ENCODE measurements around the gene H1-8. TPM values are rescaled to one million over a fixed set of nuclear protein-coding genes. Genes with fewer than 3 reads are reported as not detected.

H1-8 gene
- total and polyA plus RNA-seq, 9 of the 15 experiments (the other 6 are each of a cell fraction or from before 2014, with no cell fraction given): not detected

DNA sequence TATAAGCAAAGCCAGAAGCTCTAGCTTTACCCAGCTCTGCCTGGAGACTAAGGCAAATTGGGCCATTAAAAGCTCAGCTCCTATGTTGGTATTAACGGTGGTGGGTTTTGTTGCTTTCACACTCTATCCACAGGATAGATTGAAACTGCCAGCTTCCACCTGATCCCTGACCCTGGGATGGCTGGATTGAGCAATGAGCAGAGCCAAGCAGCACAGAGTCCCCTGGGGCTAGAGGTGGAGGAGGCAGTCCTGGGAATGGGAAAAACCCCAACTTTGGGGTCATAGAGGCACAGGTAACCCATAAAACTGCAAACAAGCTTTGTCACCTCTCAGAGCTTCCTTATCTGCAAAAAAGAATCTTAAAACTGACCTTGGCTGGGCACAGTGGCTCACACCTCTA is 7.9 kb upstream of the H1-8 start:
- H3K27ac ChIP-seq (ENCODE audit: extremely low read depth, low read depth, low read length): no peak overlapping the region
- no peak overlapping the region for H2AFZ ChIP-seq (ENCODE audit: low read depth, low read length)
- H3K9me1 ChIP-seq (ENCODE audit: control insufficient read depth, insufficient read depth, low read length): no peaks in the 10 kb centered on the region
- ChIA-PET POLR2A (interaction anchor here (0.9 kb wide), 1 partner anchor 9 kb away, joined by 3 read pairs; no protein-coding TSS in a partner anchor), CTCF (ENCODE audit: low intra/inter-chr PET ratio) (no interaction called here)
- ATAC-seq (no peak), DNase-seq (ENCODE audit: extremely low read depth in 1 of 4, low spot score in 3 of 4) (no peak), FAIRE-seq (no peak)
- H3K4me3 ChIP-seq: no peak overlapping the region
- H3K4me2 ChIP-seq (ENCODE audit: insufficient read depth, low read length): no peak overlapping the region
- H3K36me3 ChIP-seq (ENCODE audit: control insufficient read depth, insufficient read depth, low read length): no peaks in the 10 kb centered on the region
- no TSS peak for BruUV-seq (replicated peaks)
- WGBS (ENCODE audit: insufficient coverage, low coverage, missing lambda C conversion rate): no CpG with 5 or more reads among the region's 1 CpG
- in situ Hi-C loops (cut with MboI): no loop called here
- H3K79me2 ChIP-seq (ENCODE audit: control insufficient read depth, insufficient read depth, low read length): no peaks in the 10 kb centered on the region
- intact Hi-C loops (cut with micrococcal nuclease): no loop called here
- H3K9me3 ChIP-seq (replicated peaks; ENCODE audit: control insufficient read depth, insufficient read depth, low read depth, low read length): no peaks in the 10 kb centered on the region
- H3K4me1 ChIP-seq (replicated peaks in 1 of 2; ENCODE audit: control insufficient read depth in 2 of 2, insufficient read depth in 2 of 2, low read length in 2 of 2): peaks cover 0 to 7% of the 10 kb centered on the region in 2 experiments; a peak in 3 of 5 replicates
- H3K9ac ChIP-seq (ENCODE audit: insufficient read depth in 1 of 2, low read depth in 2 of 2, low read length in 2 of 2): no peak overlapping the region
- H3K27me3 ChIP-seq (ENCODE audit: control insufficient read depth in 2 of 2, insufficient read depth in 2 of 2, low read length in 2 of 2): peaks cover 4 to 22% of the 10 kb centered on the region in 2 experiments; a peak in 2 of 5 replicates
- H4K20me1 ChIP-seq (replicated peaks; ENCODE audit: control insufficient read depth, insufficient read depth, low read length): no peaks in the 10 kb centered on the region
- no peak for TF ChIP-seq CBFA2T3 (IDR thresholded peaks at IDR 0.05)
- TF ChIP-seq PCBP2 (IDR thresholded peaks at IDR 0.05; ENCODE audit: low read depth, low read length, poor library complexity, severe bottlenecking): no peak
- no peak for TF ChIP-seq ETV6 (IDR thresholded peaks at IDR 0.05; ENCODE audit: borderline replicate concordance in 1 of 2, low read depth in 2 of 2, low read length in 1 of 2)
- no peak for TF ChIP-seq ETV6 (CRISPR knock-in tag; IDR thresholded peaks at IDR 0.05; ENCODE audit: borderline replicate concordance)
- no peak for TF ChIP-seq TAF7 (tag; IDR thresholded peaks at IDR 0.05)
- TF ChIP-seq, protein P1, sequence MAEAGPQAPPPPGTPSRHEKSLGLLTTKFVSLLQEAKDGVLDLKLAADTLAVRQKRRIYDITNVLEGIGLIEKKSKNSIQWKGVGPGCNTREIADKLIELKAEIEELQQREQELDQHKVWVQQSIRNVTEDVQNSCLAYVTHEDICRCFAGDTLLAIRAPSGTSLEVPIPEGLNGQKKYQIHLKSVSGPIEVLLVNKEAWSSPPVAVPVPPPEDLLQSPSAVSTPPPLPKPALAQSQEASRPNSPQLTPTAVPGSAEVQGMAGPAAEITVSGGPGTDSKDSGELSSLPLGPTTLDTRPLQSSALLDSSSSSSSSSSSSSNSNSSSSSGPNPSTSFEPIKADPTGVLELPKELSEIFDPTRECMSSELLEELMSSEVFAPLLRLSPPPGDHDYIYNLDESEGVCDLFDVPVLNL (CRISPR knock-in tag; IDR thresholded peaks at IDR 0.05; ENCODE audit: low read depth): no peak
- TF ChIP-seq, protein P2, sequence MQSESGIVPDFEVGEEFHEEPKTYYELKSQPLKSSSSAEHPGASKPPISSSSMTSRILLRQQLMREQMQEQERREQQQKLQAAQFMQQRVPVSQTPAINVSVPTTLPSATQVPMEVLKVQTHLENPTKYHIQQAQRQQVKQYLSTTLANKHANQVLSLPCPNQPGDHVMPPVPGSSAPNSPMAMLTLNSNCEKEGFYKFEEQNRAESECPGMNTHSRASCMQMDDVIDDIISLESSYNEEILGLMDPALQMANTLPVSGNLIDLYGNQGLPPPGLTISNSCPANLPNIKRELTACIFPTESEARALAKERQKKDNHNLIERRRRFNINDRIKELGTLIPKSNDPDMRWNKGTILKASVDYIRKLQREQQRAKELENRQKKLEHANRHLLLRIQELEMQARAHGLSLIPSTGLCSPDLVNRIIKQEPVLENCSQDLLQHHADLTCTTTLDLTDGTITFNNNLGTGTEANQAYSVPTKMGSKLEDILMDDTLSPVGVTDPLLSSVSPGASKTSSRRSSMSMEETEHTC (IDR thresholded peaks at IDR 0.05): no peak
- no peak for TF ChIP-seq RNF2 (IDR thresholded peaks at IDR 0.05)
- TF ChIP-seq ZNF561 (CRISPR knock-in tag; conservative IDR thresholded peaks at IDR 0.05): no peak
- no peak for TF ChIP-seq ILF3 (IDR thresholded peaks at IDR 0.05; ENCODE audit: borderline replicate concordance)
- TF ChIP-seq, protein P3, sequence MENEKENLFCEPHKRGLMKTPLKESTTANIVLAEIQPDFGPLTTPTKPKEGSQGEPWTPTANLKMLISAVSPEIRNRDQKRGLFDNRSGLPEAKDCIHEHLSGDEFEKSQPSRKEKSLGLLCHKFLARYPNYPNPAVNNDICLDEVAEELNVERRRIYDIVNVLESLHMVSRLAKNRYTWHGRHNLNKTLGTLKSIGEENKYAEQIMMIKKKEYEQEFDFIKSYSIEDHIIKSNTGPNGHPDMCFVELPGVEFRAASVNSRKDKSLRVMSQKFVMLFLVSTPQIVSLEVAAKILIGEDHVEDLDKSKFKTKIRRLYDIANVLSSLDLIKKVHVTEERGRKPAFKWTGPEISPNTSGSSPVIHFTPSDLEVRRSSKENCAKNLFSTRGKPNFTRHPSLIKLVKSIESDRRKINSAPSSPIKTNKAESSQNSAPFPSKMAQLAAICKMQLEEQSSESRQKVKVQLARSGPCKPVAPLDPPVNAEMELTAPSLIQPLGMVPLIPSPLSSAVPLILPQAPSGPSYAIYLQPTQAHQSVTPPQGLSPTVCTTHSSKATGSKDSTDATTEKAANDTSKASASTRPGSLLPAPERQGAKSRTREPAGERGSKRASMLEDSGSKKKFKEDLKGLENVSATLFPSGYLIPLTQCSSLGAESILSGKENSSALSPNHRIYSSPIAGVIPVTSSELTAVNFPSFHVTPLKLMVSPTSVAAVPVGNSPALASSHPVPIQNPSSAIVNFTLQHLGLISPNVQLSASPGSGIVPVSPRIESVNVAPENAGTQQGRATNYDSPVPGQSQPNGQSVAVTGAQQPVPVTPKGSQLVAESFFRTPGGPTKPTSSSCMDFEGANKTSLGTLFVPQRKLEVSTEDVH (IDR thresholded peaks at IDR 0.05; ENCODE audit: low read depth, partially characterized antibody): no peak
- no peak for TF ChIP-seq OTX1 (CRISPR knock-in tag; IDR thresholded peaks at IDR 0.05)
- TF ChIP-seq THRAP3 (IDR thresholded peaks at IDR 0.05; ENCODE audit: borderline replicate concordance): no peak
- TF ChIP-seq, protein P4, sequence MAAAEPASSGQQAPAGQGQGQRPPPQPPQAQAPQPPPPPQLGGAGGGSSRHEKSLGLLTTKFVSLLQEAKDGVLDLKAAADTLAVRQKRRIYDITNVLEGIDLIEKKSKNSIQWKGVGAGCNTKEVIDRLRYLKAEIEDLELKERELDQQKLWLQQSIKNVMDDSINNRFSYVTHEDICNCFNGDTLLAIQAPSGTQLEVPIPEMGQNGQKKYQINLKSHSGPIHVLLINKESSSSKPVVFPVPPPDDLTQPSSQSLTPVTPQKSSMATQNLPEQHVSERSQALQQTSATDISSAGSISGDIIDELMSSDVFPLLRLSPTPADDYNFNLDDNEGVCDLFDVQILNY (CRISPR knock-in tag; IDR thresholded peaks at IDR 0.05): no peak
- no peak for TF ChIP-seq XRCC5 (IDR thresholded peaks at IDR 0.05; ENCODE audit: low read depth, low read length)
- TF ChIP-seq KAT2B (IDR thresholded peaks at IDR 0.05; ENCODE audit: low read depth, low read length): no peak
